Stimulated activated CD4-positive, alpha-beta T cell treated with anti-CD3 and anti-CD28 coated beads, TNF-alpha, amount 100 ng/mL, for 24 hours (primary cell): ENCODE results near the gene EFEMP2.
A peak's percentile ranks its signal among the peaks of the same experiment; 100 is the strongest.

ENCODE experiments used
- DNase-seq, 3 experiments: peaks; one replicate each; pipeline ENCODE4 v3.0.0-alpha.2; 2020; ENCODE audit warnings: low read depth in 3 of 3

The EFEMP2 gene

GRCh38 chr11:65866509-65867283 is 5.9 kb downstream of the EFEMP2 start:
- no peak for DNase-seq

GRCh38 chr11:65865550-65866172 is 6.9 kb downstream of the EFEMP2 start:
- no peak for DNase-seq

DNA sequence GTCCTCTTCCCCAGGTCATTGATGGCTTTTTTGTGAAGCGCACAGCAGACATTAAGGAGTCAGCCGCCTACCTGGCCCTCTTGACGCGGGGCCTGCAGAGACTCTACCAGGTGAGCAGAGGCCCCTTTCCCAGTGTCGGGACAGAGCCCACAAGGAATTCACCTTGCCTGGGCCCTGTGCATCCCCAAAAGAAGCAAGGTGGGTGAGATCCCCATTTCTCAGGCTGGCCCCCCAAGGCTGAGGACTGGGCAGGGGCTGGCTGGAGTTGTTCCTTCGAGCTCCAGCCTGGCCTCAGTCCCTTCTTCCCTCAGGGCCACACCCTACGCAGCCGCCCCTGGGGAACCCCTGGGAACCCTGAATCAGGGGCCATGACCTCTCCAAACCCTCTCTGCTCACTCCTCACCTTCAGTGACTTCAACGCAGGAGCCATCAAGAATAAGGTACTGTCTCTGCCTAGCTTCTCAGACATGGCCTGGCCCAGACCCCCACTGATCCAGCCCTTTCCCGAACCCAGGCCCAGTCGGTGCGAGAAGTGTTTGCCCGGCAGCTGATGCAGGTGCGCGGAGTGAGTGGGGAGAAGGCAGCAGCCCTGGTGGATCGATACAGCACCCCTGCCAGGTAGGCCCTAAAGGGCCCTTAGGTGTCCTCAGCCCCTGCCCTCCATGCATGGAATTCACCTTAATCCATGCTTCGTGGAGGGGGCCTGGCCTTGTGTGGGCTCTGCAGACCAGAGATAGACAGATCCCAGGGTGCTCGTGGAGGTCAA is 7.7 kb downstream of the EFEMP2 start:
- DNase-seq: no peak

DNA sequence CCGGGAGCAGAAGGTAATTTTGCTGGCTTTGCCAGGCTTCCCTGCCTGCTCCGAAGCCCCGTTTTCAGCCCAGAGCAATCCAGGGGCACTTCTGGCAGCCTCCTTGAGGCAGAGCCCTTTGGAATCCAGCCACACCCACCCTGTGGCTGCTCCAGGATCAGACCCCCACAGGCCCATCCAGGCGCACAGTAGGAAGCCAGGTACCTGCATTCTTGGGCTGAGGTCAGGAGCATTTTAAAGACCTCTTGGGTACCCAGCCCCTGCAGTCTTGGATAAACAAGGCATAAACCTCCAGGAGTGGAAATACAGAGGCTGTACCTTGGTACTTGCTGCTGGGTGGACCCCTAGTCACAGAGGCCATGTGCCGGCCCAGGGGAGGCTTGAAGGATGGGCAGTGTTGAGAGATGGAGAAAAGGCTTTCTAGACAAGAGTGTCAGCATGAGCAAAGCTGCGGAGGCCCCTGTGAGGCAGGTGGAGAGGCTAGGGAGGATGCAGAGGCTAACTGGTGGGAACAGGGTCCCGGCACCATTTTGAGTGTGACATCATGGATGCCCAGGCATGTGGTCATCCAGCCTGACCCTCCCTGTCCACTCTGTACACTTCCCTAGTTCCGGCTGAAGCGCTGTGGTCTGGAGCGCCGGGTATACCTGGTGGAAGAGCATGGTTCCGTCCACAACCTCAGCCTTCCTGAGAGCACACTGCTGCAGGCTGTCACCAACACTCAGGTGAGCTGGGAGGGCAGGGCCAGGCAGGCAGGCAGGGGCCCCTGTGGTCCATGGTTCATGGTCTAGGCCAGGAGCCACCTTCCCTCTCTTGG is 8.5 kb downstream of the EFEMP2 start:
- no peak for DNase-seq

- no peak for DNase-seq
Measured at GRCh38 chr11:65862941-65863888, 9.4 kb downstream of the EFEMP2 start.

DNA sequence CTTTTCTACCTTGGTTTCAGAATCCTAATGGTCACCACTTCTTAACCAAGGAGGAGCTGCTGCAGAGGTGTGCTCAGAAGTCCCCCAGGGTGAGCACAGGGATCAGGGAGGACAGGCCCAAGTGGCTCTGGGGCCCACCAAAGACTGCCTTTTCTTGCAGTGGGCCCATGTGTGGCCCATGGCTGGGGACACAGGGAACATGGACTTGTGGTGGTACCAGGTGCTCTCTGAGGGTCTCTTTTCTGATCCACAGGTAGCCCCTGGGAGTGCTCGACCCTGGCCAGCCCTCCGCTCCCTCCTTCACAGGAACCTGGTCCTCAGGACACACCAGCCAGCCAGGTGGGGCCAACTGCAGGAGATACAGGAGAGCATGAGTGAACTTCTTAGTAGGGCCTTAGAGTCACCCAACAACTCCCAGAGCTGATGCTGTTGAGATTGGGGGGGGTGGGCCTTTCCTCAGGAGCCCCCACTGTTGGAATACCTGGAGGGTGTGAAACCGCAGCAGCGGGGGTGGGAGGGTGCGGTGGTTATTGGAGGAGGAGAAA is 10.3 kb downstream of the EFEMP2 start:
- no peak for DNase-seq

DNA sequence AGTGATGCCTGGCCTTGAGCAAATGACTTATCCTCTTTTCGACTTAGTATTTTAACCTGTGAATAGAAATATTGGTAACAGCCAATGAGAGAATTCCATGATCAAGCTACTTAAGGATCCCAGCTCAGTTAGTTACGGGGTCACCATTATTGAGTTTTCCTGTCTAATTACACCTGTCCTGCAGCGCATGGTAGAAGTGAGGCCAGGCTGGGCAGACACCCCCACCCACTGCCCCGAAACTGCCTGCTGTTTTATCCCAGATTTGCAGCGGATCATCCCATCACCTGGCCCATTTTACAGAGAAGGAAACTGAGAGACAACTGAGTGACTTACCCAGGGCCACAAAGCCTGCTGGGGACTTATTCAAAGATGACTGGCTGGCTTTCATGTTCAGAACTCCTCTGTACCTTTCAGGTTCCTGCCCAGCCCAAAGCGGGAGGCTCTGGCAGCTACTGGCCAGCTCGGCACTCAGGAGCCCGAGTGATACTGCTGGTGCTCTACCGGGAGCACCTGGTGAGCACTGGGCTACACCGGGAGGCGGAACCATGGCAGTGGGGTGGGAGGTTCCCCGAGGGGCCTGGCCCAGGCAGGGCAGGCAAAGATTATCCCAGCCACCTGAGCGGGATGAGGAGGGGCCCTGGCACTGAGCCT is 10.9 kb downstream of the EFEMP2 start:
- no peak for DNase-seq

GRCh38 chr11:65861165-65861505 is 11.5 kb downstream of the EFEMP2 start:
- no peak for DNase-seq

- DNase-seq: peak; percentile 90 to 95 (median 94)
Measured at GRCh38 chr11:65860278-65861164, 12.1 kb downstream of the EFEMP2 start, which contains the start of gene MUS81. MUS81 (plus strand) TSS chr11:65860433; CDS start chr11:65860754, 321 bp downstream.

GRCh38 chr11:65859812-65860277 is 12.8 kb downstream of the EFEMP2 start:
- DNase-seq: peak in 1 of 3 experiments; percentile 41

- DNase-seq: peak; percentile 92 to 99 (median 92)
Measured at GRCh38 chr11:65859095-65859811, 13.3 kb downstream of the EFEMP2 start.

DNA sequence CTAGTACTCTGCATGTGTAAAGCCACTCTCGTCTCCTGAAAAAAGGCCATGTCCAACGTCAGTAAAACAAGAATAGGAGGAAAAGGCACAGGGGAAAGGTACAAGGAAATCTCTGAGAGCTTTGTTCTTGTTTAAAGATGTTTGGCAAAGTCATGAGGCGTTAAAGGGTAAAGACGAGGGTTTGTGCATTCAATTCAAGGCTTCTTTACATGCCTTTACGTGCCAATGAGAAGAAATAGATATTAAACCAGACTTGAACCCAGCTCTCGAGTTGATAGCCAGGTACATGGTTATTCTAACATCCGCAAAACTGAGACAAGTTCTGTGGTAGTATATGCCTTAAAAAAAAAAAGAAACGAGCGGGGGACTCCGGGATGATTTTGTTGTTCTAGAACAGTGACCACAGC is 13.9 kb downstream of the EFEMP2 start:
- DNase-seq: no peak

DNA sequence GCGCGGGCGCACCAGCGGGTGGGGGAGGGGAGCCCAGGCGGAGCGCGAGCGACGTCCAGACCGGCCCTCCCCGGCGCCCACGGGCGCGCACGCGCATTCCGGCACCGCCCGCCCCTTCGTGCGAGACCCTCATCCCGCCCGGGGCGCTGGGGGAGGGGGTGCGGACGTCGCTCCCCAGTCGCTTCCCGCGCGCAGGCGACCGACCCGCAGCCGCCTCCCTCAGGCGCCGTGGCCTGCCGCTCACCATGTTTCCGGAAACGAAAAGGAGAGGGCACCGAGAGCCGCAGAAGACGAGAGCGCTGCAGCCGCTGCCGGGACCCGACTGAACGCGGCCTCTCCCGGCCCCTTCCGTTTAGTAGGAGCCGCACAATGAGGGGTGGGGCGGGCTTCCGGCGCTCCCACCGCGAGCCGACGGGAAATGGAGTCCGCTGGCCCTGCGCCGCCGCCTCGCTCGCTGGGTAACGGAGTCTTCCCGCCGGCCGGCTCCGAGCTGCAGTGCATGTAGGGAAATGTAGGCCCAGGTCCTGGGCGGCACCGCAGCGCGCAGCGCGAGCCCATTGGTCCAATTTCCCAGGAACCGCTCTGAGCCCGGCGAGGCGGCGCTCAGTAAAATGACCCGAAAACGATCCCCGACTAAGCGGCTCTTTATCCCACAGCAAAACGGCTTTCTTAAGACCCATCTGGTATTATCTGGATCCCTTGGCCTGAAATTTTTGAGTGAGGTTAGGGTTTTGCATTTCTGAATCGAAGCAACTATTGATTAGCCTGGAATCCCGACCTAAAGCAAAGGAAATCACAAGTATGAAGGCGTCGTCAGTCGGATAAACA is 14.5 kb downstream of the EFEMP2 start, which contains the start of gene CFL1:
Gene CFL1, minus strand, starts transcription at position 328 of the 828 bp plus-strand sequence. Its CDS starts 81 bp downstream, at position 247.
- peak; percentile 91 to 98 (median 94) for DNase-seq

DNA sequence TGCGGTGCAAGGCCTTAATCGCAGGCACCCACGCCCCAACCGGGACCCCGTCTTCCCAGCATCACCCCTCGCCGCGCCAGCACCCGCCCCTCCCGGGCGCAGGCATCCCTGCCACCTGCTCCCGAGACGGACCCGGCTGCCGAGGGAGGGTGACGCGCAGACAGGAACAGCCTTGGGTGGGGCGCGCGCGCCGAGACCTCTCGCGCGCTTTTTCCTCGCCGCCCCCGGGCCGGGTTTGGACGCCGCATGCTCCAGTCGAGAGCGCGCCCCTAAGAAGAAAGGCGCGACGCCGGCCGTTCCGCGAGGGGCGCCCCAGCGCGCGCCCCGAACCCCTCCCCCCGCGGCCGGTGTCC is 15.1 kb downstream of the EFEMP2 start:
- DNase-seq: peak in 1 of 3 experiments; percentile 56

DNA sequence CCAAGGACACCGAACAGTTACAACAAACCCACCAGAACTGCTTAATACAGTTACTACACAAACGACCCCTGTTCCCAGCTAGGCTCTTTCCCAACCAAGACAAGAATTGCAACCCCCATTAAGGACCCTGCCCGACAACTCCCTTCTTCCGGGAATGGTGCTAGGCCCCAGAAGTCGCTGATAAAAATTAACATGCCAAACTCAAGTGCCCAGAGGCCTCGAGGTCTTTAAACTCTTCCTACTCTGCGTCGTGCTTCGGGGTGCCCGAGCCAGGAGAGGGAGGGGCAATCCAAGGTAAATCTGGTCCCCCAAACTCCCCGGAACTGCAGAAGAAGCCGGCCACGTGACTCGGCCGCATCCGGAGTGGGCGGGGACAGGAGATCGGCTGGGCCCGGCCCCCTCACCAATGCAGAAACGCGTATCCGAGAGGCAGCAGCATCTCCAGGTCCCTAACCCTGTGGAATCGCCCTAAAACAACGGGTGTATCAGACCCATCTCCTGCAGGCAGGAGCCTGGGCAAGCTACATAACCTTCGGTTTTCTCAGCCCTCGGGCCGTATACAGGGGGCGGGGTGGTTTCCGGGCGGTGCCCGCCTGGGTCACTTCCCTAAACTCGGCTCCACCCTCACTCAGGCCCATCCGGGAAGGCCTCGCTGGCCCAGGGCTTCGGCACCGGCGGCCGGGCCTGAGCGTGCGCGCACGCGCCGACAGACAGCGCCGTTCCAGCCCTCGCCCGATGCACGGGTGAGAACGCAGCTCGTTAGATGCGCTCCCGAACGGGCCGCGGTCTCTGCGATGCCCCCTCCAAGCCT is 15.7 kb downstream of the EFEMP2 start:
- DNase-seq: peak; percentile 67 to 81 (median 68)

DNA sequence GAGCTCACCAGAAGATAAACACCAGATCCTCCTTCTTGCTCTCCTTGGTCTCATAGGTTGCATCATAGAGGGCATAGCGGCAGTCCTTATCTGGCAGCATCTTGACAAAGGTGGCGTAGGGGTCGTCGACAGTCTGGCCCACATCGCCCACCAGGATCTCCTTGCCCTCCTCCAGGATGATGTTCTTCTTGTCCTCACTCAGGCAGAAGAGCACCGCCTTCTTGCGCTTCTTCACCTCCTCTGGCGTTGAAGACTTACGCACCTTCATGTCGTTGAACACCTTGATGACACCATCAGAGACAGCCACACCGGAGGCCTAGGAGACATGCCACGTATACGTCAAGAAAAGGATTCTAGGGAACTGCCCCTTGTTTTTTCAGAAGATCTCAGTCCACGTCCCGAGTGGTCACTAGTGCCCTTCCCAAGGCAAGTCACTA is 16.7 kb downstream of the EFEMP2 start:
- DNase-seq: no peak
